DND-41 (cell line): Measurements from ENCODE around the gene TET2.

Experiments
- CTCF ChIP-seq: IDR thresholded peaks from 2 replicates; pipeline ENCODE4 v1.5.1; 2012; ENCODE audit warnings: borderline replicate concordance, low read length, moderate library complexity, mild to moderate bottlenecking; ENCODE audit not compliant: poor library complexity, severe bottlenecking; ENCODE audit errors: extremely low read depth
- EZH2 ChIP-seq: IDR thresholded peaks from 3 replicates; pipeline ENCODE4 v1.6.1; 2012; ENCODE audit warnings: borderline replicate concordance, low read depth, mild to moderate bottlenecking, moderate library complexity, low read length, inconsistent platforms; ENCODE audit not compliant: severe bottlenecking

- no peak for TF ChIP-seq CTCF
- no peak for TF ChIP-seq EZH2
Observed at GRCh38 chr4:105329081-105329480, 182.4 kb downstream of the TET2 start.
